ENCODE measurements around the gene RFC2.

DNA sequence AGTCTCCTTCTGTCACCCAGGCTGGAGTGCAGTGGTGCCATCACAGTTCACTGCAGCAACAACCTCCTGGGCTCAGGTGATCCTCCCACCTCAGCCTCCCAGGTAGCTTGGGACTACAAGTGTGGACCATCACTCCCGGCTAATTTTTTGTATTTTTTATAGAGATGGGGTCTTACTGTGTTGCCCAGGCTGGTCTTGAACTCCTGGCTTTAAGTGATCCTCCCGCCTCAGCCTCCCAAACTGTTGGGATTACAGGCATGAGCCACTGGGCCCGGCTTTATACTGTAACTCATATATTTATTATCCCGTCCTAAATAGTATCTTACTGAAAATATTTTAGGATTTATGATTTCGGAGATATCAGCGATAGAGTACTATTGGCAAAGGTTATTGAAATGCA lies 69.2 kb downstream of the RFC2 start:
- TF ChIP-seq CTCF (IDR thresholded peaks at IDR 0.05; ENCODE audit: borderline replicate concordance, extremely low read depth, low read length, poor library complexity, severe bottlenecking) (no peak), EZH2 (IDR thresholded peaks at IDR 0.05; ENCODE audit: borderline replicate concordance, low read depth, low read length, severe bottlenecking) (no peak)

Measured in DND-41 (cell line).